HG03558 (cell line): ENCODE measurements around the gene CIT.
"Not testable (repeated sequence)": the region's sequence is repeated elsewhere in the genome, so short reads cannot be mapped to it uniquely, and the experiment has no call there.

Experiments
- ATAC-seq: cut with Tn5 transposase; IDR thresholded peaks from one replicate; pipeline ENCODE4 v1.9.1; 2021; ENCODE audit warnings: moderate number of reproducible peaks; ENCODE audit not compliant: unreplicated experiment; ENCODE audit errors: extremely low read depth

The CIT gene

GRCh38 chr12:119665164-119665929, 211.8 kb downstream of the CIT start:
- no peak for ATAC-seq

- ATAC-seq: no peak
Measured at GRCh38 chr12:119664642-119665041, 212.5 kb downstream of the CIT start.

GRCh38 chr12:119661882-119662281, 215.2 kb downstream of the CIT start:
- ATAC-seq: no peak

GRCh38 chr12:119660076-119660475, 217.0 kb downstream of the CIT start:
- ATAC-seq: no peak

GRCh38 chr12:119659289-119659897, 217.7 kb downstream of the CIT start:
- no peak for ATAC-seq

GRCh38 chr12:119658166-119658565, 219.0 kb downstream of the CIT start:
- ATAC-seq: not testable (repeated sequence)

GRCh38 chr12:119657001-119657400, 220.1 kb downstream of the CIT start:
- not testable (repeated sequence) for ATAC-seq

GRCh38 chr12:119652665-119653064, 224.5 kb downstream of the CIT start:
- no peak for ATAC-seq

GRCh38 chr12:119649202-119649808, 227.8 kb downstream of the CIT start:
- ATAC-seq: no peak

- ATAC-seq: no peak
Measured at GRCh38 chr12:119645535-119646059, 231.5 kb downstream of the CIT start.

- ATAC-seq: no peak
Measured at GRCh38 chr12:119644930-119645329, 232.2 kb downstream of the CIT start.

- ATAC-seq: no peak
Measured at GRCh38 chr12:119642986-119643385, 234.1 kb downstream of the CIT start.
